GM18499 (cell line): Measurements from ENCODE around the gene NECTIN2.
"Not testable (repeated sequence)": the region's sequence is repeated elsewhere in the genome, so short reads cannot be mapped to it uniquely, and the experiment has no call there.

Experiments
- ATAC-seq: cut with Tn5 transposase; IDR thresholded peaks from one replicate; pipeline ENCODE4 v1.9.1; 2021; ENCODE audit warnings: moderate number of reproducible peaks; ENCODE audit not compliant: insufficient read depth, unreplicated experiment

Gene NECTIN2

GRCh38 chr19:44816301-44816700, 29.8 kb upstream of the NECTIN2 start:
- ATAC-seq = no peak

GRCh38 chr19:44817725-44818465, 28.2 kb upstream of the NECTIN2 start:
- ATAC-seq = no peak

- no peak for ATAC-seq
These were observed 27.5 kb upstream of the NECTIN2 start for GRCh38 chr19:44818466-44819031.

GRCh38 chr19:44819246-44819832, 26.8 kb upstream of the NECTIN2 start:
- no peak for ATAC-seq

- no peak for ATAC-seq
These were observed 25.2 kb upstream of the NECTIN2 start for GRCh38 chr19:44820648-44821609.

- ATAC-seq = no peak
These were observed 23.9 kb upstream of the NECTIN2 start for GRCh38 chr19:44822177-44822576.

GRCh38 chr19:44822670-44823372, 23.3 kb upstream of the NECTIN2 start:
- no peak for ATAC-seq

- no peak for ATAC-seq
These were observed 22.8 kb upstream of the NECTIN2 start for GRCh38 chr19:44823373-44823698.

- ATAC-seq = no peak
These were observed 21.3 kb upstream of the NECTIN2 start for GRCh38 chr19:44824761-44825160.

GRCh38 chr19:44832875-44833274, 13.2 kb upstream of the NECTIN2 start:
- ATAC-seq = not testable (repeated sequence)

GRCh38 chr19:44834399-44834798, 11.7 kb upstream of the NECTIN2 start:
- not testable (repeated sequence) for ATAC-seq

- no peak for ATAC-seq
These were observed 6.8 kb upstream of the NECTIN2 start for GRCh38 chr19:44839276-44839675.

- no peak for ATAC-seq
These were observed 5.3 kb upstream of the NECTIN2 start for GRCh38 chr19:44840811-44841210.

- no peak for ATAC-seq
These were observed 4.9 kb upstream of the NECTIN2 start for GRCh38 chr19:44841231-44841630.

- no peak for ATAC-seq
These were observed 848 bp upstream of the NECTIN2 start for GRCh38 chr19:44845286-44845611.

- no peak for ATAC-seq
These were observed 502 bp downstream of the NECTIN2 start for GRCh38 chr19:44846455-44847143.

GRCh38 chr19:44847144-44848035, 1.3 kb downstream of the NECTIN2 start:
- ATAC-seq = no peak

- no peak for ATAC-seq
These were observed 2.1 kb downstream of the NECTIN2 start for GRCh38 chr19:44848036-44848811.
